NCI-H510A (cell line): ENCODE measurements around the gene MON1A.

Source experiments
- DNase-seq: peaks from one replicate; lab custom pipeline; 2025; lab: John Stamatoyannopoulos, UW

The MON1A gene

DNA sequence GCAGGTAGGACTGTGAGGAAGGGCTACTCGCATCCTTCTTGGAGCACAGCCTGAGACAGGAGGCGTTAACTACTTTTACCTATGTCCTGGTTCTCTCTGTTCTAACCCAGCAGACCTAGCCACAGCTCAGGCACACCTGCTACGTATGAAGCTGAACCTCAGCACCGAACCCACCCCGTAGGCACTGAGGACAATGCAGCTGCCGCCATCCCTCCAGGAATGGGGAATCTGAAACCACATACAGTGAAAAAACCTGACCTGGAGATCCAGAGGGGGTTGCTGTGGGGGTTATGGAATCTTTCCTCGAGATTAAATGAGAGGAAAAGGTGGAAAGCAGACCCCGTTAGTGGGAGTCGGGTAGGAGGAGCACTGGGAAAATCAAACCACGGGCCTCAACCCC lies 40.3 kb downstream of the MON1A start:
- DNase-seq, result no peak

GRCh38 chr3:49886922-49887265 lies 42.7 kb downstream of the MON1A start:
- no peak for DNase-seq

- no peak for DNase-seq
Measured at GRCh38 chr3:49883998-49884397, 45.6 kb downstream of the MON1A start.

- DNase-seq, result no peak
Measured at GRCh38 chr3:49882166-49882565, 47.4 kb downstream of the MON1A start.

- DNase-seq, result no peak
Measured at GRCh38 chr3:49880581-49881315, 48.9 kb downstream of the MON1A start.

DNA sequence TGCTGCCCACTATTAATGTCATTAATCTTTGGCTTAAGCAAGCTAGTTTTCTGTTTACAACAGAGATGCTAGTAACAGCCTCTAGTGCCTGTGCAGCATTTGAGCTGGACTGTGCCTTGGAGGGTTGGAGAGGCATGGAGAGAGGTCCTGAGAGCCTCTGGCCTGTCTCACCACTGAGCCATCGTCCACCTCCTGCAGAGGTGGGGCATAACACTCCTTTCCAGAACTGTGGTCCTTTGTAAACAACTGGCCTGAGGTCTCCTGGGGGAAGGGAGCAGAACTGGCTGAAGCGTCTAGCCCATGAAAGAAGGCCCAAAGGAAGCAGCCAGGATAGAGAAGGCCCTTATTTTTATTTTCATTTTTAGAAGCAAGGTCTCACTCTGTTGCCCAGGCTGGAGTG lies 49.9 kb downstream of the MON1A start:
- no peak for DNase-seq

- no peak for DNase-seq
Measured at GRCh38 chr3:49878686-49879085, 50.9 kb downstream of the MON1A start.

- no peak for DNase-seq
Measured at GRCh38 chr3:49877716-49878115, 51.9 kb downstream of the MON1A start.

GRCh38 chr3:49876567-49876966 lies 53.0 kb downstream of the MON1A start:
- DNase-seq, result no peak

DNA sequence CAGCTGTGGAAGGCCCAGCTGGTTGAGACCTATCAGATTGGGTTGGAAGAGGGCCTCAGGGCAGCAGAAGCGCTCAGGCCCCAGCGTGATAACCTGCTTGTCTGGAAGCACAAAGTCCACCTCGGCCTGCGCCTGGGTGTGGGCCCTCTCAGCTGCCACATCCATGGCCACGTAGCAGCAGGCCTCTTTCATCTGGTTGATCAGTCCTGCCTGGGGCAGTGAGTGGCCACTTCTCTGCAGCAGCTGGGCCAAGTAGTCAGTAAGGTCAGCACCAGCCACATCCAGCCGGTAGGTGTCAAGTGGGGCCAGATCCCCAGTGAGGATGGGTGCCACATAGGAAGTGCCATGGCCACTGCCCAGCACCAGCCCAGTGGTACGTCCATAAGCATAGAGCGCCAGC lies 56.0 kb downstream of the MON1A start:
- no peak for DNase-seq

- no peak for DNase-seq
Measured at GRCh38 chr3:49872801-49873281, 56.8 kb downstream of the MON1A start.

- no peak for DNase-seq
Measured at GRCh38 chr3:49871531-49872153, 58.0 kb downstream of the MON1A start.

DNA sequence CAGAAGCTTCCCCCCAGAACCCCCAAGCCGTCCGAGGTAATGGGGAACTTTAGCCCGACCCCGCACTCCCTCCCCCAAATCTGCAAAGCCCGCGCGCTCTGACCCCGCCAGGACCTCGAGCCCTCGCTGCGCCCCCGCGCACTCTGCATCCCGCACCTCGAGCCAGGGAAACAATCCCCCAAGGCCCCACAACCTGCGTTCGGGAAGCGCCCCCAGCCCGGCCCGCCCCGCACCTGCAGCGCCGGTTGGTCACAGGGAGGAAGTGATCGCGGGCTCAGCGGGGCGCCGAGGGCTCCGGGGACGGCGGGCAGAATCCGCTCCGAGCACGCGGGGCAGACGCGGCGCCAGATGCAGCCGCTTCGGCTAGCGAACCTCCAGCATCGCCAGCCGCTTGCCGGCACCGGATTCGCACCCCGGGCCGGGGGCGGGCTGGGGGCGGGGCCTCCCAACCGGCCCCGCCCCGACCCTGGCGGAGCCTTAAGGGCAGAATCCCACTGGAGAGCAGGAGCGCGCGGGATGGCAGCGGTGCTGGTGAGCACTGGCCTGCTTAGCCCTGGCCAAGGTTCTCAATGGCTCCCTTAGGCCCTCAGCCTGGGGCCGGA lies 60.0 kb downstream of the MON1A start, which contains the start of gene CAMKV:
Gene CAMKV (minus strand): TSS at position 382 of the 602 bp plus-strand sequence. CDS start 7,518 bp downstream, outside the sequence.
- peak; percentile 18 for DNase-seq

DNA sequence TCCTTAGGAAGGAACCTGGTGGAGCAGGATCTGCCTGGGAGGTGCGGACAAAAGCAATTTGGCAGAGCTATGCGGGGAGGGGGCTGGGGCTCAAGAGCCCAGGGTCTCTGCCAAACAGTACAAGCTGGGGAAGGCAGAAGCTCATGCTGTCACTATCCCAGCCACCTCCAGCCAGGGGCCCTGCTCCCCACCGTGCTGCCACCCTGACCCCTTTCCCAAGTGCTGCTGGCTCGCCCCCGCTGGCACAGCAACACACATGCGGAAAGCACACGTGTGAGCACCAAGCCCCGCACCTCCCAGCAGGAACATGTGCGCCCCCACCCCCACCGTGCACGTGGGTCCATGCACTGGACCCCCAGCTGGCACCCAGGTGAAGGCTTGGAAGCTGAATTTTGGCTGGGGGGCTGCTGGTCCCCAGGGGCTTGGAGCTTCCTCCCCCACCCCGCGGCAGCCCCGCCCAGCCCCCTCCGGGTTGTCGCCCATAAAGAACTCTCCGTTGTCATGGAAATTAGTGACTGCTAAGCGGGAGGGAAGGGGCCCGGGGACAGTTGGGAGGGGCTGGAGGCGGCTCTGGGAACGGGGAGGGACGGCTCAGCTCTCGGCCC lies 60.6 kb downstream of the MON1A start:
- no peak for DNase-seq

- no peak for DNase-seq
Measured at GRCh38 chr3:49867871-49868321, 61.7 kb downstream of the MON1A start.

GRCh38 chr3:49867400-49867799 lies 62.2 kb downstream of the MON1A start:
- DNase-seq, result no peak

GRCh38 chr3:49865198-49865784 lies 64.3 kb downstream of the MON1A start:
- DNase-seq, result no peak

DNA sequence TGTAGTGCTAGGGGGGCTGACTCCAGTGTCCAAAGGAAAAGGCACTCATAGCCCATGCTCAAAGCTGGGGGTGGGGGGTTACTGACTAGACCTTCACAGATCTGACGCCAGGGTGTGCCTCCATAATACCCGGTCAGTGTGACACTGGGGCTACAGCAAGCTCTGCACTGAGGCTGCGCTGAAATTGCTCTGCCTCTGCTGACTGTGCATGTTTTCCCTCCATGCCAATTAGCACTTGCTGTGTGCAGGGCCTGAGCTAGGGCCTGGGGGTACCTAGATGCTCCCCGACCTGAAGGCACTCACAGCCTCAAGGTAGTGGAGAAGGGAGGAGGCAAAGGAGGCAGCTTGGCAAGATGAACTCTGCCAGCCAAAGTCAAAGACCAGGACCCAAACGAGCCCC lies 65.1 kb downstream of the MON1A start:
- no peak for DNase-seq

- no peak for DNase-seq
Measured at GRCh38 chr3:49859576-49860305, 69.9 kb downstream of the MON1A start.
